Heart left ventricle (tissue), 13 donors: Measurements from ENCODE around the gene C3orf22.

ENCODE experiments used
- CTCF ChIP-seq, 12 donors: fragments of 200-600 bp; sonication (generic) in 4 of 12; IDR thresholded peaks; one replicate each; pipeline versions ENCODE4 v1.5.0 to v1.8.0; 2018 to 2022; ENCODE audit warnings: antibody characterized with exemption in 12 of 12, mild to moderate bottlenecking in 5 of 12
- POLR2A ChIP-seq, 2 donors: fragments of 450-650 bp; IDR thresholded peaks; one replicate each; pipeline ENCODE4 v1.6.1; 2017; ENCODE audit warnings: antibody characterized with exemption in 2 of 2, mild to moderate bottlenecking in 2 of 2, moderate library complexity in 2 of 2
- donor health status: ischemic (EF 13 %, LVEDD 7.1; RV severe dilation, severe dysfunction).
- donor health status: DM: no; HTN: yes; CAD: no.
- donor health status: DM: no; HTN: no; CAD: no.
- donor health status: ischemic (EF 25% LVEDD 6.9; RV normal size, moderate dysfunction).
- donor health status: ischemic (EF 25% LVEDD 5.7; RV mildly dilated, moderate dysfunction).
- donor health status: ischemic (EF 35%, LVEDD 5.7; RV mildly dilated, moderate dysfunction).
- donor health status: nonischemic (EF 11% LVEDD 7.7; RV severe dilation, severe dysfunction).
- donor health status: DM: yes; HTN: yes; CAD: no.
- donor health status: PGD.
- donor health status: ischemic (EF 29% LVEDD 5.4; RV normal size, mild dysfunction).
- donor health status: nonischemic (EF 23%, LVEDD 6.1; RV moderate dilation, normal function).

- TF ChIP-seq CTCF (IDR thresholded peaks at IDR 0.05) (no peak), POLR2A (IDR thresholded peaks at IDR 0.05) (no peak)
Measured at GRCh38 chr3:126529585-126530170, 29.1 kb downstream of the C3orf22 start.
